Activated CD4-positive, alpha-beta T cell treated with anti-CD3 and anti-CD28 coated beads for 36 hours (primary cell): ENCODE measurements around the gene RALGAPB. TPM values are rescaled to one million over a fixed set of nuclear protein-coding genes. Genes with fewer than 3 reads are reported as not detected.

Experiments used
- ATAC-seq: fragments of 200-7000 bp; cut with Tn5 transposase; one replicate; pipeline ENCODE4 v1.10.0; 2021; ENCODE audit warnings: mild to moderate bottlenecking, moderate library complexity
- CTCF ChIA-PET: fragments of 350-600 bp; sonication (Branson Sonifier 250); formaldehyde crosslinking; loops from one replicate; lab custom pipeline; 2021; ENCODE audit warnings: antibody characterized with exemption; lab: Charles Lee
- POLR2A ChIA-PET: fragments of 350-600 bp; sonication (Branson Sonifier 250); formaldehyde crosslinking; loops from one replicate; lab custom pipeline; 2021; ENCODE audit warnings: antibody characterized with exemption, inconsistent platforms; lab: Charles Lee
- DNase-seq: peaks from one replicate; pipeline ENCODE4 v3.0.0-alpha.2; 2020
- H3K27ac Mint-ChIP-seq: one replicate; pipeline ENCODE4 v1.8.0; 2021; ENCODE audit warnings: mixed read lengths
- H3K27me3 Mint-ChIP-seq: one replicate; pipeline ENCODE4 v1.8.0; 2021; ENCODE audit warnings: mixed read lengths
- H3K36me3 Mint-ChIP-seq: one replicate; pipeline ENCODE4 v1.8.0; 2021; ENCODE audit warnings: low read depth, mixed read lengths
- H3K4me1 Mint-ChIP-seq: one replicate; pipeline ENCODE4 v1.8.0; 2021; ENCODE audit warnings: mixed read lengths
- H3K4me3 Mint-ChIP-seq: one replicate; pipeline ENCODE4 v1.8.0; 2021; ENCODE audit warnings: mild to moderate bottlenecking, moderate library complexity, mixed read lengths
- H3K9me3 Mint-ChIP-seq: one replicate; pipeline ENCODE4 v1.8.0; 2021; ENCODE audit warnings: low read depth, mixed read lengths
- intact Hi-C, 2 experiments: fragments of 100-400 bp; cut with DNase I in 1 of 2; cut with micrococcal nuclease in 1 of 2; formaldehyde crosslinking; loops; one replicate each; pipeline versions ENCODE4 v1.14.2 to v1.15.1; 2022 to 2024; cut with DNase I, micrococcal nuclease
- total RNA-seq, 2 experiments: library from RNA; stranded (reverse); gene quantifications; one replicate each; pipeline ENCODE4 v1.2.3, GENCODE V29; 2021

RALGAPB gene
- total RNA-seq, 2 experiments from 2014 or later = 23.5 to 27.1 TPM

- CTCF ChIA-PET = interaction anchor here (0.9 kb wide), 1 partner anchor 48 kb away, joined by 5 read pairs; no protein-coding TSS in a partner anchor
- POLR2A ChIA-PET = no interaction called here
- no peaks in the 10 kb centered on the region for H3K36me3 Mint-ChIP-seq
- intact Hi-C loops = no loop called here
- no peaks in the 10 kb centered on the region for H3K27me3 Mint-ChIP-seq
- ATAC-seq (no peak), DNase-seq (no peak)
- H3K27ac Mint-ChIP-seq = no peak overlapping the region
- H3K4me1 Mint-ChIP-seq = no peaks in the 10 kb centered on the region
- H3K4me3 Mint-ChIP-seq = no peak overlapping the region
- no peaks in the 10 kb centered on the region for H3K9me3 Mint-ChIP-seq
These were observed 109.3 kb downstream of the RALGAPB start for GRCh38 chr20:38581830-38582358.

- H3K27ac Mint-ChIP-seq = no peak overlapping the region
- ChIA-PET CTCF (no interaction called here), POLR2A (no interaction called here)
- DNase-seq = no peak
- H3K36me3 Mint-ChIP-seq = no peaks in the 10 kb centered on the region
- no peaks in the 10 kb centered on the region for H3K27me3 Mint-ChIP-seq
- no peak overlapping the region for H3K4me3 Mint-ChIP-seq
- intact Hi-C loops = no loop called here
- no peaks in the 10 kb centered on the region for H3K9me3 Mint-ChIP-seq
- ATAC-seq = no peak
- no peaks in the 10 kb centered on the region for H3K4me1 Mint-ChIP-seq
These were observed 110.7 kb downstream of the RALGAPB start for GRCh38 chr20:38583306-38583705.

- Mint-ChIP-seq H3K36me3 (no peaks in the 10 kb centered on the region), H3K4me3 (no peak overlapping the region), H3K27me3 (no peaks in the 10 kb centered on the region), H3K27ac (no peak overlapping the region), H3K9me3 (no peaks in the 10 kb centered on the region), H3K4me1 (no peaks in the 10 kb centered on the region)
- POLR2A ChIA-PET = no interaction called here
- intact Hi-C loops = no loop called here
- CTCF ChIA-PET = interaction anchor here (1.1 kb wide), 1 partner anchor 8 kb away, joined by 3 read pairs; no protein-coding TSS in a partner anchor
- DNase-seq = no peak
- no peak for ATAC-seq
These were observed 111.6 kb downstream of the RALGAPB start for GRCh38 chr20:38584099-38584763.

GRCh38 chr20:38585404-38586180 lies 112.9 kb downstream of the RALGAPB start:
- Mint-ChIP-seq H3K27ac (no peak overlapping the region), H3K9me3 (no peaks in the 10 kb centered on the region), H3K36me3 (no peaks in the 10 kb centered on the region), H3K4me3 (no peak overlapping the region), H3K27me3 (no peaks in the 10 kb centered on the region), H3K4me1 (no peaks in the 10 kb centered on the region)
- ChIA-PET CTCF (interaction anchor here (1.1 kb wide), 1 partner anchor 9 kb away, joined by 3 read pairs; no protein-coding TSS in a partner anchor), POLR2A (no interaction called here)
- no peak for ATAC-seq
- intact Hi-C loops = no loop called here
- DNase-seq = no peak

DNA sequence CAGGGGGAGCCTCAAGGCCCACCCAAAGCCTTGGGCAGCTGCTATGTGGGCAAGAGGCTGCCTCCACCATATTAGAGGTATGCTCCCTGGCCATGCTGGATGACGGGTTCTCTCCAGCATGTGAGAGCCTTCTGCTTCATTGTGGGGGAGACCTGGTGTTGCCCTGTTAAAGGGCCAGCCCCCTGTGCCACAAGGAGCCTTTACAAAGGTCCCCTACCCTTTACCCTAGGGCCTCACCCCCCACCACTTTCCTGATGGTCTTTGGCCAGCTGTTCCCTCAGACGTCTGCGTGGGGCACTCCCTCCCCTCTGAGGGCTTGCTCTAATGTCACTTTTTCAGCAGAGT lies 113.5 kb downstream of the RALGAPB start:
- Mint-ChIP-seq H3K36me3 (no peaks in the 10 kb centered on the region), H3K9me3 (no peaks in the 10 kb centered on the region), H3K27me3 (no peaks in the 10 kb centered on the region), H3K27ac (no peak overlapping the region), H3K4me1 (no peaks in the 10 kb centered on the region), H3K4me3 (no peak overlapping the region)
- DNase-seq (no peak), ATAC-seq (no peak)
- intact Hi-C loops = no loop called here
- ChIA-PET POLR2A (no interaction called here), CTCF (no interaction called here)

- intact Hi-C loops = no loop called here
- no peak for ATAC-seq
- POLR2A ChIA-PET = no interaction called here
- no peak for DNase-seq
- Mint-ChIP-seq H3K36me3 (no peaks in the 10 kb centered on the region), H3K9me3 (no peaks in the 10 kb centered on the region), H3K27ac (no peak overlapping the region), H3K27me3 (no peaks in the 10 kb centered on the region), H3K4me1 (no peaks in the 10 kb centered on the region), H3K4me3 (no peak overlapping the region)
- CTCF ChIA-PET = no interaction called here
These were observed 115.7 kb downstream of the RALGAPB start for GRCh38 chr20:38588303-38588702.

DNA sequence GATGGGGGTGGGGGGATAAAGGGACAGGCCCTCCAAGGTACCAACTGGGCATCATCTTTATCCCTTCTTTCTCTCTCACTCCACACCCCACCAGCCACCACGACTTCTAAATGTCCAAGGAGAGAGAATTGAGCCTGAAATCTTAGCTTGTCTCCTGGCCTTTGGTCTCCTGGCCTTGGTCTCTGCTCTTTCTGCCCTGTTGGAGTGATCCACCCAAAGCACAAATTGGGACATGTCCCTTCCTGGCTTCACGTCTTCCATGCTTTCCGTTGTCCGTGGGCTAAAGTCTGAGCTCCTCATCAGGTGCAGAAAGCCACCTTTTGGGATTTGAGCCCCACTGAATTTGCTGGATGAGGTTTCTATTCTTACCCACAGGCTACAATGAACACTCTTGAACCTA lies 116.7 kb downstream of the RALGAPB start:
- Mint-ChIP-seq H3K27ac (no peak overlapping the region), H3K4me3 (no peak overlapping the region), H3K27me3 (no peaks in the 10 kb centered on the region), H3K4me1 (no peaks in the 10 kb centered on the region), H3K9me3 (no peaks in the 10 kb centered on the region), H3K36me3 (no peaks in the 10 kb centered on the region)
- ChIA-PET CTCF (interaction anchor here (0.6 kb wide), 1 partner anchor 21 kb away, joined by 3 read pairs; no protein-coding TSS in a partner anchor), POLR2A (no interaction called here)
- ATAC-seq (no peak), DNase-seq (no peak)
- intact Hi-C loops = no loop called here

GRCh38 chr20:38589967-38590675 lies 117.5 kb downstream of the RALGAPB start:
- no peak for ATAC-seq
- H3K27me3 Mint-ChIP-seq = no peaks in the 10 kb centered on the region
- CTCF ChIA-PET = interaction anchor here (0.6 kb wide), 1 partner anchor 20 kb away, joined by 3 read pairs; no protein-coding TSS in a partner anchor
- POLR2A ChIA-PET = no interaction called here
- H3K4me3 Mint-ChIP-seq = no peak overlapping the region
- H3K4me1 Mint-ChIP-seq = no peaks in the 10 kb centered on the region
- H3K9me3 Mint-ChIP-seq = no peaks in the 10 kb centered on the region
- intact Hi-C loops = no loop called here
- DNase-seq = no peak
- no peaks in the 10 kb centered on the region for H3K36me3 Mint-ChIP-seq
- H3K27ac Mint-ChIP-seq = no peak overlapping the region

DNA sequence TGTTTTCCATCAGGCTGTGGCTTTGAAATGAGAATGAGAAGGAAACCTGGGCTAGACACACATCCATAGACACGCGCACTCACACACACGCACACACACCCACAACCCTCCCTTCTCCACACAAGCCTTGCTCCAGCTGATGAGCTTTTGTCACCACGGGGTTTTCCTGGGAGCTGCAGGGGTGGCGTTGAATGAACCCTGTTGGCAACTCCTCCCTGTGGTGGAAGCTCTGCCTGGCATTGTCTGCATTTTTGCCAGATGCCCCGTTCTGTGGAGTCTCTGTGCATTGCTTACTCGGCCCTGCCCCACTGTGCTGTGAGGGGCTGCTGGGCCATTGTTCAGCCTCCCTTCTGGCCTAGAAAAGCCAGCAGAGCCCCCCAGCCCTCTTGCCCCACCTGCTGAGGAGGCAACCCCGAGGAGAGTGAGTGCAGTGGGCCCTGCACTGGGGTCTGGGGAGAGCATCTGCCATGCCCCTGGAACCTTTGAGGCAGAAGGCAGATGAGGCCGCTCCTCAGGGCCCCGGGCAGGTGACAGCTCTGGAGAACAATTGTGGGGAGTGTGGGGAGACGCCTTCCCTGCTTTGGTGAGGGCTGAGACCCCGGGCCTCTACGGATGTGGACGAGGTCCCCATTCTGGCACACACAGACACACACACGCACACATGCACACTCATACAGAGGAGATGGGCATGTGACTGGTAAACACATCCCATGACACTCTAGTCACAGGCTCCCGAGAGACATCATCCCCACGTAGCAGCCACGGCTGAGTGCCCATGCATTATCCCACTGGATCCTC lies 118.2 kb downstream of the RALGAPB start:
- DNase-seq = no peak
- Mint-ChIP-seq H3K36me3 (no peaks in the 10 kb centered on the region), H3K27ac (no peak overlapping the region), H3K4me1 (no peaks in the 10 kb centered on the region), H3K9me3 (no peaks in the 10 kb centered on the region), H3K27me3 (no peaks in the 10 kb centered on the region), H3K4me3 (no peak overlapping the region)
- intact Hi-C loops = no loop called here
- ATAC-seq = no peak
- ChIA-PET POLR2A (no interaction called here), CTCF (no interaction called here)

DNA sequence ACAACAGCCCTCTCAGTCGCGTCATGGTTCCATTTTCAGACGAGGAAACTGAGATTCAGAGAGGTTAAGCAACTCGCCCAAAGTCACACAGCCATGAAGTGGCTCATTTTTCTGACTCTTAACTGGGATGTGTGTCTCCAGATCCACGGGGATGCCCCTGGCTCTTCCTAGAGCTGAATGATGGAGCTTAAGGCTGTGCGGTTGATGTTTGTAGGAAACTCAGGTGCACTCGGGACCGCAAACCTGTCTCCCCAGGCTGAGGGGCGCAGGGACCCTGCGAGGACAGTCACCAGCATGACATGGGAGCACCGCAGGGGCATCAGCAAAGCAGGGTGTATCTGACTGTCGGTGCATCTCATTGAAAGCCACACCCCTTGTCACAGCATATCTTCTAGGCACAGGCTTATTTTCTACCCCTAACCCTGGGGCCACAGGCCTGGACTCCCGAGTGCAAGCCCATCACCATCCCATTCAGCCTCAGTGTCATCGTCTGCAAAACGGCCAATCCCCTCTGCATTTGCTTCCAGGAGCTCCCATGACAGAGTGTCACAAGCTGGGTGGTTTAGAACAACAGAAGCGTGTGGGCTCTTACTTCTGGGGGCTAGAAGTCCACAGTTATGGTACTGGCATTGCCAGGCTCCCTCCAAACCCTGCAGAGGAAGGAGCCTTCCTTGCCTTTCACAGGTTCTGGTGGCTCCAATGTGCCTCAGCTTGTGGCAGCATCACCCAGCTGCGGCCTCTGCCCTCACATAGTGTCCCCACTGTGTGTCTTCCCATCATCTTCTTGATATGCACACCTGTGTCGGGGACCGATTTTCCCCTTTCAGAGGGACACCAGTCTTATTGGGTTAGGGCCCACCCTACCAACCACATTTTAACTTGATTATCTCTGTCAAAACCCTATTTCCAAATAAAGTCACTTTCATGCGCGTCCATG lies 119.1 kb downstream of the RALGAPB start:
- no peak for ATAC-seq
- intact Hi-C loops = no loop called here
- Mint-ChIP-seq H3K4me3 (no peak overlapping the region), H3K27ac (no peak overlapping the region), H3K27me3 (no peaks in the 10 kb centered on the region), H3K36me3 (no peaks in the 10 kb centered on the region), H3K4me1 (no peaks in the 10 kb centered on the region), H3K9me3 (no peaks in the 10 kb centered on the region)
- ChIA-PET POLR2A (no interaction called here), CTCF (no interaction called here)
- DNase-seq = no peak
